H9 (cell line): ENCODE data around the gene TBC1D5. TPM values are rescaled to one million over a fixed set of nuclear protein-coding genes. Genes with fewer than 3 reads are reported as not detected.
A peak's percentile ranks its signal among the peaks of the same experiment; 100 is the strongest.

Experiments
- DNase-seq: peaks from one replicate; pipeline ENCODE4 v3.0.0-alpha.2; 2017
- H2AFZ ChIP-seq: one replicate; pipeline ENCODE4 v1.6.1; 2013; ENCODE audit warnings: mild to moderate bottlenecking, low read length, control low read depth, moderate library complexity
- H2AK5ac ChIP-seq: 2 replicates; pipeline ENCODE4 v1.6.1; 2013; ENCODE audit warnings: low read length, control low read depth, mixed read lengths; ENCODE audit not compliant: insufficient read length
- H2BK120ac ChIP-seq: one replicate; pipeline ENCODE4 v1.6.1; 2013; ENCODE audit warnings: low read depth, mild to moderate bottlenecking, low read length, control low read depth, inconsistent platforms; ENCODE audit not compliant: poor library complexity, severe bottlenecking
- H2BK12ac ChIP-seq: 2 replicates; pipeline ENCODE4 v1.6.1; 2013; ENCODE audit warnings: low read length, control low read depth, mixed read lengths, low read depth; ENCODE audit not compliant: insufficient read length
- H2BK15ac ChIP-seq: 2 replicates; pipeline ENCODE4 v1.6.1; 2013; ENCODE audit warnings: low read depth, low read length, control low read depth
- H2BK20ac ChIP-seq: one replicate; pipeline ENCODE4 v1.6.1; 2013; ENCODE audit warnings: low read depth, mild to moderate bottlenecking, low read length, control low read depth, inconsistent platforms; ENCODE audit not compliant: poor library complexity, severe bottlenecking
- H2BK5ac ChIP-seq: 2 replicates; pipeline ENCODE4 v1.6.1; 2013; ENCODE audit warnings: low read length, control low read depth, mixed read lengths; ENCODE audit not compliant: insufficient read length
- H3K14ac ChIP-seq: 2 replicates; pipeline ENCODE4 v1.6.1; 2013; ENCODE audit warnings: low read length, control low read depth; ENCODE audit not compliant: insufficient read depth
- H3K18ac ChIP-seq: 2 replicates; pipeline ENCODE4 v1.6.1; 2013; ENCODE audit warnings: low read depth, mild to moderate bottlenecking, mixed read lengths, low read length, control low read depth; ENCODE audit not compliant: insufficient read length
- H3K23ac ChIP-seq: 2 replicates; pipeline ENCODE4 v1.6.1; 2013; ENCODE audit warnings: low read length, control low read depth, mixed read lengths, low read depth; ENCODE audit not compliant: insufficient read length
- H3K23me2 ChIP-seq: 2 replicates; pipeline ENCODE4 v1.6.1; 2013; ENCODE audit warnings: low read depth, mild to moderate bottlenecking, mixed read lengths, low read length, control low read depth; ENCODE audit not compliant: insufficient read length, poor library complexity, severe bottlenecking
- H3K27ac ChIP-seq: 2 replicates; pipeline ENCODE4 v1.5.1; 2013; ENCODE audit warnings: low read length, control low read depth, mixed read lengths, low read depth; ENCODE audit not compliant: insufficient read length
- H3K27me3 ChIP-seq: 2 replicates; pipeline ENCODE4 v1.6.1; 2013; ENCODE audit warnings: low read length, control low read depth, inconsistent platforms; ENCODE audit not compliant: insufficient read depth
- H3K4ac ChIP-seq: 2 replicates; pipeline ENCODE4 v1.6.1; 2013; ENCODE audit warnings: low read depth, mild to moderate bottlenecking, control low read depth, inconsistent platforms, low read length, moderate library complexity
- H3K4me1 ChIP-seq: 2 replicates; pipeline ENCODE4 v1.6.1; 2013; ENCODE audit warnings: low read length, control low read depth, inconsistent platforms; ENCODE audit not compliant: insufficient read depth
- H3K4me2 ChIP-seq: 2 replicates; pipeline ENCODE4 v1.6.1; 2013; ENCODE audit warnings: low read length, control low read depth, mixed read lengths; ENCODE audit not compliant: insufficient read length, insufficient read depth
- H3K56ac ChIP-seq: 2 replicates; pipeline ENCODE4 v1.6.1; 2013; ENCODE audit warnings: low read depth, mild to moderate bottlenecking, mixed read lengths, low read length, control low read depth; ENCODE audit not compliant: insufficient read length
- H3K79me1 ChIP-seq: 2 replicates; pipeline ENCODE4 v1.6.1; 2013; ENCODE audit warnings: low read depth, mild to moderate bottlenecking, moderate library complexity, low read length, control low read depth, inconsistent platforms; ENCODE audit not compliant: insufficient read depth, poor library complexity, severe bottlenecking
- H3K79me2 ChIP-seq: 2 replicates; pipeline ENCODE4 v1.6.1; 2013; ENCODE audit warnings: low read length, control low read depth, inconsistent platforms; ENCODE audit not compliant: insufficient read depth
- H3K9ac ChIP-seq: 2 replicates; pipeline ENCODE4 v1.6.1; 2013; ENCODE audit warnings: low read length, control low read depth, mixed read lengths; ENCODE audit not compliant: insufficient read length; ENCODE audit errors: extremely low read depth
- H3K9me3 ChIP-seq: one replicate; pipeline ENCODE4 v1.6.1; 2013; ENCODE audit warnings: low read depth, low read length, inconsistent platforms; ENCODE audit not compliant: control insufficient read depth
- H3T11ph ChIP-seq: one replicate; pipeline ENCODE4 v1.6.1; 2013; ENCODE audit warnings: mild to moderate bottlenecking, low read length, control low read depth, inconsistent platforms
- H4K20me1 ChIP-seq: one replicate; pipeline ENCODE4 v1.6.1; 2013; ENCODE audit not compliant: control insufficient read depth, insufficient read length, insufficient read depth
- H4K5ac ChIP-seq: 2 replicates; pipeline ENCODE4 v1.6.1; 2013; ENCODE audit warnings: low read depth, mild to moderate bottlenecking, mixed read lengths, low read length, control low read depth; ENCODE audit not compliant: insufficient read length
- H4K8ac ChIP-seq: replicated peaks from 2 replicates; pipeline ENCODE4 v1.6.1; 2013; ENCODE audit warnings: low read length, control low read depth, mixed read lengths, low read depth; ENCODE audit not compliant: insufficient read length
- H4K91ac ChIP-seq: 2 replicates; pipeline ENCODE4 v1.6.1; 2013; ENCODE audit warnings: low read depth, mild to moderate bottlenecking, moderate library complexity, mixed read lengths, low read length, control low read depth; ENCODE audit not compliant: insufficient read length
- H3K27ac Mint-ChIP-seq, 3 experiments: 2 replicates in 2 of 3; 3 replicates in 1 of 3; pipeline ENCODE4 v1.8.0; 2020 to 2021; ENCODE audit warnings: mixed read lengths in 3 of 3, mild to moderate bottlenecking in 1 of 3, moderate library complexity in 1 of 3
- H3K27me3 Mint-ChIP-seq: 2 replicates; pipeline ENCODE4 v1.8.0; 2021; ENCODE audit warnings: low read depth, mild to moderate bottlenecking, moderate library complexity, mixed read lengths
- H3K36me3 Mint-ChIP-seq, 3 experiments: 2 replicates in 2 of 3; 3 replicates in 1 of 3; pipeline ENCODE4 v1.8.0; 2020 to 2021; ENCODE audit warnings: low read depth in 3 of 3, mixed read lengths in 3 of 3; ENCODE audit not compliant: insufficient read depth in 1 of 3
- H3K4me1 Mint-ChIP-seq, 2 experiments: 2 replicates each; pipeline ENCODE4 v1.8.0; 2020; ENCODE audit warnings: mixed read lengths in 2 of 2
- H3K4me3 Mint-ChIP-seq, 2 experiments: 2 replicates in 1 of 2; 3 replicates in 1 of 2; pipeline ENCODE4 v1.8.0; 2020 to 2021; ENCODE audit warnings: mild to moderate bottlenecking in 2 of 2, mixed read lengths in 2 of 2, moderate library complexity in 1 of 2
- H3K9me3 Mint-ChIP-seq, 2 experiments: 2 replicates in 1 of 2; 3 replicates in 1 of 2; pipeline ENCODE4 v1.8.0; 2020; ENCODE audit warnings: mild to moderate bottlenecking in 2 of 2, mixed read lengths in 2 of 2, moderate library complexity in 1 of 2
- CTCF ChIP-seq: fragments of 200-600 bp; sonication (generic); conservative IDR thresholded peaks from 3 replicates; pipeline ENCODE4 v1.8.0; 2021; ENCODE audit warnings: antibody characterized with exemption, mild to moderate bottlenecking
- WGBS: extraction: QIAGEN DNeasy Blood & Tissue Kit; methylation state at CpG from one replicate; pipeline ENCODE4 v1.1.7; 2013; ENCODE audit warnings: missing lambda C conversion rate, low lambda C conversion rate, mixed read lengths; ENCODE audit not compliant: insufficient read length; ENCODE audit errors: extremely low coverage; 5-methylcytosine and 5-hydroxymethylcytosine counted together
- total RNA-seq: library from RNA; stranded (reverse); gene quantifications from 2 replicates; pipeline ENCODE4 v1.2.1, GENCODE V29; 2021

The TBC1D5 gene
- total RNA-seq, 1 experiment from 2014 or later = 25.0 TPM

- no peak overlapping the region for H3K9ac ChIP-seq
- no peak overlapping the region for H4K5ac ChIP-seq
- H4K8ac ChIP-seq = no peak overlapping the region
- Mint-ChIP-seq H3K9me3 (peaks cover 0 to 3% of the 10 kb centered on the region in 2 experiments; a peak in 3 of 5 replicates), H3K36me3 (peaks cover 7 to 18% (median 13%) of the 10 kb centered on the region in 3 experiments; a peak in 6 of 7 replicates), H3K27me3 (no peaks in the 10 kb centered on the region), H3K4me1 (0 out of 4 replicates have a peak, but pooled peaks cover 2 to 7% of the 10 kb centered on the region in 2 experiments), H3K27ac (0 out of 7 replicates have a peak overlapping the region, but pooled peaks of 1 of the 3 experiments have one; percentile 36), H3K4me3 (no peak overlapping the region)
- H3K9me3 ChIP-seq = no peaks in the 10 kb centered on the region
- H2AK5ac ChIP-seq = no peak overlapping the region
- H2BK12ac ChIP-seq = no peak overlapping the region
- no peak overlapping the region for H2BK15ac ChIP-seq
- H4K91ac ChIP-seq = no peak overlapping the region
- no peak overlapping the region for H3K4me2 ChIP-seq
- no peak for DNase-seq
- no peaks in the 10 kb centered on the region for H3K79me1 ChIP-seq
- no peaks in the 10 kb centered on the region for H3K23me2 ChIP-seq
- H3K4ac ChIP-seq = no peak overlapping the region
- no CpG with 5 or more reads among the region's 10 CpGs for WGBS
- H2BK20ac ChIP-seq = no peak overlapping the region
- no peak overlapping the region for H2AFZ ChIP-seq
- no peak overlapping the region for H3K23ac ChIP-seq
- H4K20me1 ChIP-seq = no peaks in the 10 kb centered on the region
- H3K27ac ChIP-seq = no peak overlapping the region
- no peak overlapping the region for H3K14ac ChIP-seq
- no peak for TF ChIP-seq CTCF
- no peak overlapping the region for H3K18ac ChIP-seq
- no peak overlapping the region for H3K56ac ChIP-seq
- H3K27me3 ChIP-seq = no peaks in the 10 kb centered on the region
- H3K79me2 ChIP-seq = no peaks in the 10 kb centered on the region
- no peak overlapping the region for H2BK120ac ChIP-seq
- H3K4me1 ChIP-seq = no peaks in the 10 kb centered on the region
- H2BK5ac ChIP-seq = no peak overlapping the region
- H3T11ph ChIP-seq = no peak overlapping the region
These were observed 587.5 kb downstream of the TBC1D5 start for GRCh38 chr3:17154941-17155340.
